DMS153 treated with DMSO at 0.1 percent for 48 hours (cell line): ENCODE measurements around the gene TIMM23.
"Not testable (repeated sequence)": the region's sequence is repeated elsewhere in the genome, so short reads cannot be mapped to it uniquely, and the experiment has no call there.

Source experiments
- DNase-seq: peaks from one replicate; lab custom pipeline; 2025; ENCODE audit not compliant: unreplicated experiment; lab: John Stamatoyannopoulos, UW

Gene TIMM23

DNA sequence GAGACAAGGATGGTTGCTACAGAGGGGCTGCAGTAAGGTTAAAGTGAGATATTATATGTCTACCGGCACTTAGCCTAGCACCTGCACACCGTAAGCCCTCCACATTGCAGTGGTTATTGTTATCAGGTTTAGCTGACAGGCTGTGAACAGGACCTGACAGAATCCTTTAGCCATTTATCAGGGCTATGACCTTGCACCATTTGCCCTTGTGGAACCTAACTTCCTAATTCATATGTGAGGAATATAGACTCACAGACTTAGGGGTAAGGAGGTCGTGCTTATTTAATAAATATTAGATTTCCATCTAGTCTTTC is 48.0 kb downstream of the TIMM23 start:
- DNase-seq = no peak

DNA sequence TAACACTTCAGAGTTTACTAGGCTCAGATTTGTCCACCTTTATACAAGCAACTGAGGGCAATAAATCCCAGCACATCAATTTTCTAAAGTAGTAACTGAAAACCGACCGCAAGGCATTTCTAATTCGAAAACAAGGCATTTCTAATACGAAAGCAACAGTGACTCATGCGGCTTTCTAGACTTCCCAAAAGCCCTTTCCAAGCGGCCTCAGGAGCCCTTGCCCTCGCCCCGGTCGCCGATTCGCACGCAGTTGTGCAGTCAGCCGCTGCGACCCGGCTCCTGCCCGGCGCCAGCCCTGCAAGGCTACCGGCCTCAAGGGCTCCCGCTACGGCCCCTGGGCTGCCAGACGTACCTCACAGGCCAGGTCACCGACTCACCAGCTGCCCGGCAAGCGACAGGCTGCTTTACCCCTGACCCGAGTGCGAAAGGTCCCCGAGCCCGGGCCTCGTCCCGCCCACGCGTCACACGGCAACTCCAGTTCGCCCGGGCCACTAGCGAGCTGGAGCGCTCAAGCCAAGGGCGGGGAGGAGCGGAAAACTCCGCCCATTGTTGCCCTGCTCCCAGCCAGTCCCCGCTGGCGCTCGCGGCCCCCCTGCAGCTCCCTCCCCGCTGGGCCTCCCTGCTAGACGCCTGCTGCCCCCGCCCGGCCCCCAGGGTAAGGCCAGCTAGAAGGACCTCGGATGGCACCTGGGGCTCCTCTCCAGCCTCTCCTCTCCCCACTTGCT is 50.9 kb downstream of the TIMM23 start:
- peak; percentile 81 for DNase-seq

GRCh38 chr10:46024948-46025347 is 52.7 kb downstream of the TIMM23 start:
- DNase-seq = no peak

GRCh38 chr10:46025406-46025805 is 53.1 kb downstream of the TIMM23 start:
- DNase-seq = no peak

GRCh38 chr10:46026106-46026505 is 53.8 kb downstream of the TIMM23 start:
- no peak for DNase-seq

- DNase-seq = peak; percentile 46
These were observed 56.5 kb downstream of the TIMM23 start for GRCh38 chr10:46028584-46029460.

DNA sequence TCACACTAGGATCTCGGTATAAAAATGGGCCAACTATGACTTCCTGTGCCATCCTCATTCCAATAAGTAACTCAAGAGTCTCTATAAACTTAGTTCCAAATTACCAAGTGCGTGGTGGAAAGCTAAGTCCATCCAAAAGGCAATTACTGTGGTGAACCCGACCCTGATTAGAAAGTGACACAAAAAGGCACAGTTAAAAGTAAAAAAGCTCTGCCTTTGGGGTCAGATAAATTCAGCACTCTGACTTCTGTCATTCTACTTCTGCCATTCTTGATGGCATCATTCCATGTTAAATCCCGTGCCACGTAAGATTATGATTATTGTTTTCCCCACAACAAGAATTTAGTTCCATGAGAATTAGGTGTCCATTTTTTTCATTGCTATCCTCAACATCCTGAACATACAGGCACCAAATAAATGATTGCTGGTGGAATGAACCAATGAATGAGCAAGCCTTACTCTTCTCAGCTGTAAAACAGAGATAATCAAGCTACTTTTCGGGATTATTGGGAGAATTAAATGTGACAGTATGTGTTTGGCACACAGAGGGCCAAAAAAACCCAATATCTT is 57.3 kb downstream of the TIMM23 start:
- no peak for DNase-seq

DNA sequence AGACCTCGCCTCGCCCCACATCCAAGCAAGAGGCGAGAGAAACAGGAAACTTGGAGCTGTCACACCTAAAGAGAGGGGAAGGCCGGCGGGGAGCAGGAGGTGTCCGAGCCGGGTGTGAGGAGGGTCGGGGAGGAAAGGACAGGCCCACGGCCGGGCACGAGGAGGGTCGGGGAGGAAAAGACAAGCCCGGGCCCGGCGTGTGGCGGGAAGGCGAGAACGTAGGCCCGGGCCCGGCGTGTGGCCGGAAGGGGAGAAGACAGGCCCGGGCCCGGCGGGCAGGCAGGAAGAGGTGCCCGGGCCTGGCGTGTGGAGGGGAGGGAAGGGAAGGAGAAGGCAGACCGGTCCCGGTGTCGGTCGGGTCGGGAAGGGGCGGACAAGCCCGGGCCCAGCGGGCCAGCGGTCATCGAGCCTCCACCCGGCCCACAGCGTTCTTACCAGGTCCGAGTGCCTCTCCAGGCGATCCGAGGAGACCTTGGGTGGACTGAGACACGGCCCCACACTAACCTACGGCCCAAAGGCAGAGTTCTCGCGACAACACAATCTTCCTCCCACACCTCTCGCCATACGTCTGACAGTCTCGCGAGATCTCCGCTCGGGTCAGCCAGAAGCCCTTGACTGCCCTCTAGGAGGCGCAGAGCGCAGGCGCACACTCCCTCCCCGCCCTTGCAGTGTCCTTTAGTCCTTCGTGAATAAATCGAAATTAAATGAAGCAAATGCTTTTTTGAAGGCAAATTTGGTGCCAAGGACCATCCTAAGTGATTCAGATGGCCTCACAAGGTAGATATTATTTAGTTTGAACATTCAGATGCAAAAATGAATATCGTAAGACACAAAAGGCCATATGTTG is 58.0 kb downstream of the TIMM23 start, which contains the start of gene NCOA4:
Gene NCOA4, minus strand, starts transcription at position 533 of the 847 bp plus-strand sequence. CDS start 13,943 bp downstream, outside the sequence.
- DNase-seq = peak; percentile 97

DNA sequence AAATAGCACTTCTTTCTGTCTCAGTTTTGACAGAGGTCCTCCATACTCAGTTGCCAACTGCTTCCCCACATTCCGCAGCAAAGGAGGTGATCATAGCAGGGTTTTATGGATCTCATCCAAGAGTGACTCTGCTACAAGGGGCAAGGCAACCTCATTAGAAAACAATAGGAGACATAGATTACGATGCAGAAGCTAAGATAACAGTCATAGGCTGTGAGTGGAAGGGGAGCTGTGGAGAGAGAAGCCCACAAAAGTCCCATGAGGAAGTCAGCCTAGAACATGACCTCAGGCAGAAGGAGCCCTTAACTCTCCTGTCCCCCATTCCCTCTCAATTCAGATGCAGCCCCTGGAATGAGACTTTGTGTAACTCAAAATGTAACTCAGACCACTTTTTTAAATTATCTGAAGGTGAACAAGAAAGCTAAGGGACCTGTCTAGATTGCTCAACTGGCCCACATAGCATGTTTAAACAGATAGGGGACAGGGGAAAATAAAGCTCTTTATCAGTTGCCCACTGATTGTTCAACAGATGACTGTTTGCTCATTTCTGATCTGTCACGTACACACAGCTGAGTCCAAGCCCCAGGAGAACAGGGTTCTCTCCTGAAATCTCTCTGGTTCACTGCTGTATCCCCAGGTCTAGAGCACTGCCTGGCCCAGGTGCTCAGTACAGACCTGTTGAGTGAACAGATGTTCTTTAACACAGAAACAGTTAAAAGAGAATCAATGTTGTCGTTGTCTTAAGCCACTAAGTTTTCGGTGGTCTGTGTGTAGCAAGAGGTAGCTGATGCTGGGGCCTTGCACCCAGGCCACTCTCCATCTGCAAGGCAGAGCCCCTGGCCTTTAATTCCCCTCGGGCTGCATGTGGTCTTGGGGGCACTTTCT is 59.6 kb downstream of the TIMM23 start:
- no peak for DNase-seq

- no peak for DNase-seq
These were observed 61.3 kb downstream of the TIMM23 start for GRCh38 chr10:46033602-46034011.

DNA sequence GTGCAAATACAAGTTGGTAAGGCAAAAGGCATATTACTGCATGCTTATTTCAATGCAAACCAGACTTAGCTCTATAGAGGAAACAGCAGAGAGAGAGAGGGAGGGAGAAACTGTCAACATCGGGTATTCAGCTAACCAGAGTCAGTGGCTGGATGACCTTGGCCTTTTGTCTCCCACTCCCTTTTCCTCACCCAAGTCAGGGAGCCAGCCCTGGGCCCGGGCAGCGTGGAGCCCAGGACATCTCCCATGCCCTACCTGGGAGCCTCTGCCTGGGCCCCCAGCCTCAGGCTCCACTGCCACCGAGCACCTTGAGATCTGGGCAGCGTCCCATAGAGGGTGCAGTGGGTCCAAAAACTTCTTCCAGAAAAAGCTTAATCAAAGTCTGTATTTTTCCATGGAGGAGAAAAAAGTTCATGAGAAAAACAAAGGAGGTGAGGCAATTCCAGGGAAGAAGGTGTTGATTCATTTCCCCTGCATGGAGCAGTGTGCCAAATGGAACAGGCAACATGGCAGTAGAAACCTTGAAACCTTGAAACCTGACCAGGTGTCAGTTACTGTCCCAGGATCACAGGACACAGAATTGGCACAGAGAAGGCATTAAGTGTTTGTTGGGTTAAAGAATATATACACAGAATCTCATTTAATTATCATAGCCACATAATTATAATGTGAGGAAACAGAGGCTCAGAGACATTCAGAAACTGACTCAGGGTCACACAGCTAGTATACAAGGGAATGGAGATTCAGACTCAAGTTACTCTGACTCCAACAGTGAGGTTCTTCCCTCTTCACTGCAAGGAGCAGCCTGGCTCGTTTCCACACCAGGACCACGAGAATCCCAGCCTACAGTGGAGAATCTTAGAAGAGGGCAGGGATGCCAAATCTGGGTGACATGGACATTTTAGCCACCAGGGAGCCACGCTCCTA is 63.9 kb downstream of the TIMM23 start:
- DNase-seq = no peak

- DNase-seq = no peak
These were observed 65.0 kb downstream of the TIMM23 start for GRCh38 chr10:46037107-46037825.

- no peak for DNase-seq
These were observed 67.7 kb downstream of the TIMM23 start for GRCh38 chr10:46040004-46040403.

DNA sequence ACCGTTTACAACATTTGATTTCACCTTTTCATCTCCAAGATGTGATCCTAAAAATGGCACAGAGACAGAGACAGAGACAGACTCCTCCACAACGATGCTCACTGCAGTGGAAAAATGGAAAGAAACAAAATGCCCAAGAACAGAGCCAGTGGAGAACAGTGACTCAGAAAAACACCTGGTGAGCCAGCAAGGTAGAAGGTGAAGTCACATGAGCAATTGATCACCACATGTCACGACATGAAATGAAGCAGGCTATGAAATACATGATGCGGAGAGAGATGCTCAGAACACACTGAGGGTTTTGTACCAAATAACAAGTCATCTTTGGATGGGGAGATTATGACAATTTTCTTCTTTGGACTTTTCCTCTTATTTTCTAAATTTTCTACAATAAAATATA is 70.2 kb downstream of the TIMM23 start:
- DNase-seq = no peak

- no peak for DNase-seq
These were observed 74.0 kb downstream of the TIMM23 start, which contains the start of gene MSMB for GRCh38 chr10:46046261-46046660. TSS of gene MSMB (minus strand) at chr10:46046269. CDS start at chr10:46046237, 32 bp downstream.

- no peak for DNase-seq
These were observed 75.9 kb downstream of the TIMM23 start for GRCh38 chr10:46048152-46048551.

DNA sequence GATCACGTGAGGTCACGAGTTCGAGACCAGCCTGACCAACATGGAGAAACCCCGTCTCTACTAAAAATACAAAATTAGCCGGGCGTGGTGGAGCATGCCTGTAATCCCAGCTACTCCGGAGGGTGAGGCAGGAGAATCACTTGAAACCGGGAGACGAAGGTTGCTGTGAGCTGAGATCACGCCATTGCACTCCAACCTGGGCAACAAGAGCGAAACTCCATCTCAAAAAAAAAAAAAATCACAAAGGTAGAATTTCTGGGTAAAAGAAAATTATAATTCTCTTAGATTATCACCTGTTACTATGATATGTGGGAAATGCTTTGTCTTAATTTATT is 77.2 kb downstream of the TIMM23 start:
- DNase-seq = not testable (repeated sequence)

GRCh38 chr10:46050941-46051623 is 78.8 kb downstream of the TIMM23 start:
- DNase-seq = no peak
